Left ventricle myocardium inferior (tissue), 1 donor: ENCODE data around the gene FRMPD2. TPM values are rescaled to one million over a fixed set of nuclear protein-coding genes. Genes with fewer than 3 reads are reported as not detected.

Experiments
- DNase-seq: peaks from one replicate; pipeline ENCODE4 v3.0.0-alpha.2; 2020
- H3K27ac ChIP-seq: fragments of 200-600 bp; replicated peaks from 2 replicates; pipeline ENCODE4 v1.8.0; 2021
- H3K27me3 ChIP-seq: fragments of 200-600 bp; 2 replicates; pipeline ENCODE4 v1.8.0; 2021; ENCODE audit warnings: low read depth
- H3K36me3 ChIP-seq: fragments of 200-600 bp; 2 replicates; pipeline ENCODE4 v1.8.0; 2021
- H3K4me1 ChIP-seq: fragments of 200-600 bp; 2 replicates; pipeline ENCODE4 v1.8.0; 2021
- H3K4me3 ChIP-seq: fragments of 200-600 bp; 2 replicates; pipeline ENCODE4 v1.8.0; 2021; ENCODE audit warnings: mild to moderate bottlenecking, moderate library complexity
- H3K9me3 ChIP-seq: fragments of 200-600 bp; replicated peaks from 2 replicates; pipeline ENCODE4 v1.8.0; 2021
- CTCF ChIP-seq: fragments of 200-600 bp; IDR thresholded peaks from 2 replicates; pipeline ENCODE4 v1.8.0; 2021; ENCODE audit warnings: antibody characterized with exemption, mild to moderate bottlenecking, borderline replicate concordance
- intact Hi-C: fragments of 100-400 bp; cut with micrococcal nuclease; formaldehyde crosslinking; loops from one replicate; pipeline ENCODE4 v1.11.0; 2022
- total RNA-seq: library from RNA; stranded (reverse); fragmentation: NEBNext Ultra II Directional; extraction: Animal tissue kit (Norgen Biotek cat#: 25700); gene quantifications from one replicate; pipeline ENCODE4 v1.2.1, GENCODE V29; 2021
- donor health status: DM: no; HTN: yes; CAD: no; lungs with severe emphysema.

FRMPD2 gene
- total RNA-seq, 1 donor from 2014 or later = 0.38 TPM

GRCh38 chr10:48294431-48294830, 19.9 kb upstream of the FRMPD2 start:
- intact Hi-C loops = no loop called here
- Histone ChIP-seq H3K27me3 (no peaks in the 10 kb centered on the region), H3K27ac (no peak overlapping the region), H3K4me3 (no peak overlapping the region), H3K9me3 (peaks cover 5% of the 10 kb centered on the region), H3K36me3 (no peaks in the 10 kb centered on the region), H3K4me1 (peaks cover 7% of the 10 kb centered on the region)
- no peak for TF ChIP-seq CTCF
- DNase-seq = no peak

GRCh38 chr10:48292616-48293015, 18.1 kb upstream of the FRMPD2 start:
- Histone ChIP-seq H3K27me3 (no peaks in the 10 kb centered on the region), H3K9me3 (peaks cover 5% of the 10 kb centered on the region), H3K27ac (no peak overlapping the region), H3K4me1 (peaks cover 15% of the 10 kb centered on the region), H3K36me3 (no peaks in the 10 kb centered on the region), H3K4me3 (no peak overlapping the region)
- intact Hi-C loops = no loop called here
- no peak for DNase-seq
- no peak for TF ChIP-seq CTCF

GRCh38 chr10:48291190-48291589, 16.7 kb upstream of the FRMPD2 start:
- no peak for DNase-seq
- Histone ChIP-seq H3K27me3 (no peaks in the 10 kb centered on the region), H3K4me3 (no peak overlapping the region), H3K4me1 (peaks cover 18% of the 10 kb centered on the region), H3K9me3 (peaks cover 5% of the 10 kb centered on the region), H3K36me3 (no peaks in the 10 kb centered on the region), H3K27ac (no peak overlapping the region)
- intact Hi-C loops = no loop called here
- no peak for TF ChIP-seq CTCF

GRCh38 chr10:48290286-48290685, 15.8 kb upstream of the FRMPD2 start:
- intact Hi-C loops = no loop called here
- H3K4me3 ChIP-seq = no peak overlapping the region
- TF ChIP-seq CTCF = no peak
- H3K9me3 ChIP-seq = peaks cover 5% of the 10 kb centered on the region
- no peak overlapping the region for H3K27ac ChIP-seq
- no peaks in the 10 kb centered on the region for H3K36me3 ChIP-seq
- no peak for DNase-seq
- peaks cover 3% of the 10 kb centered on the region for H3K27me3 ChIP-seq
- peaks cover 18% of the 10 kb centered on the region for H3K4me1 ChIP-seq

GRCh38 chr10:48289501-48290238, 15.2 kb upstream of the FRMPD2 start:
- Histone ChIP-seq H3K4me3 (no peak overlapping the region), H3K27me3 (peaks cover 4% of the 10 kb centered on the region), H3K27ac (no peak overlapping the region), H3K9me3 (peaks cover 5% of the 10 kb centered on the region), H3K36me3 (no peaks in the 10 kb centered on the region), H3K4me1 (peaks cover 18% of the 10 kb centered on the region)
- peak; percentile 46 for DNase-seq
- intact Hi-C loops = no loop called here
- peak; percentile 90 for TF ChIP-seq CTCF
